A673 (cell line): ENCODE data around the gene CYB561D2.

Experiments used
- CTCF ChIP-seq: fragments of 300-800, 200-600 bp; sonication (generic); conservative IDR thresholded peaks from 2 replicates; pipeline ENCODE4 v1.5.1; 2017; ENCODE audit warnings: low read depth, mild to moderate bottlenecking, antibody characterized with exemption, low read length, moderate library complexity, mixed read lengths
- EZH2 ChIP-seq: fragments of 200-600 bp; sonication (generic); IDR thresholded peaks from 2 replicates; pipeline ENCODE4 v1.6.1; 2017; ENCODE audit warnings: borderline replicate concordance, low read depth, mild to moderate bottlenecking, mixed read lengths, antibody characterized with exemption, low read length; ENCODE audit not compliant: poor library complexity, severe bottlenecking

- TF ChIP-seq CTCF = 0 out of 2 replicates have a peak, but pooled peaks have one; percentile 24
- TF ChIP-seq EZH2 = no peak
Observed at GRCh38 chr3:50388016-50388719, 37.5 kb downstream of the CYB561D2 start.
